Neural cell (in vitro differentiated cells): ENCODE measurements around the gene CLIC1.

ENCODE experiments used
- EZH2 ChIP-seq: fragments of 200-600, 300-800 bp; shearing (Covaris generic), sonication (generic); IDR thresholded peaks from 2 replicates; pipeline ENCODE4 v1.6.1; 2014; ENCODE audit warnings: antibody characterized with exemption, low read length, borderline replicate concordance, mild to moderate bottlenecking; ENCODE audit not compliant: insufficient read depth, poor library complexity, severe bottlenecking
- TF ChIP-seq, protein P1 (sequence below): fragments of 450-650 bp; IDR thresholded peaks from 2 replicates; pipeline ENCODE4 v1.5.1; 2014; ENCODE audit warnings: antibody characterized with exemption, mild to moderate bottlenecking, moderate library complexity; ENCODE audit not compliant: poor library complexity, severe bottlenecking

DNA sequence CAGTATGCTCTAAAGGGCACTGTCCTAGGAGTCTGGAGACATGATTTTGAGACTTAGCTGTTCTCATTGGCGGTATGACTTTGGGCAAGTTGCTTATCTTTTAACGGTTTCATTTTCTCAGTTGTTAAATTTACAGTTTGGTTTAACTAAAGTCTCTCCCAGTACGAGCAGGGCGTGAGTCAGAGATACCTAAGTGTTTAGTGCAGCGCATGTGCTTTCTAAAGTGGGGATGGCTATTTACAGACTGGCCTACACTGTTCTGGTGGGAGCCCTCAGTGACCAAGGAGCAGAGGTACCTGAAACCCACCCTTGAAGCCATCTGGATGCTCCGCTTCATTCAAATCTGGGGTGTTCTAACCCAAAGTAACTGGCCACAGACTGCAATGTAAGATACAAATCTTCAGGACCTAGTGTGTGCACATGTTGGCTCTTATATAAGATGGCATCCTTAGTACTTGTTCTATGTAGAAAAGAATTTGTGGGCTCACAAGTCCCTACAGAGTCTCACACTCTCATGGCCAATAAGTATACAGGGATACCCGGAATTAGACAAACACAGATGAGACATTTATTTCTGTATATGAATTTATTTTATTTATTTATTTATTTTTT lies 14.2 kb upstream of the CLIC1 start:
- TF ChIP-seq, protein P1, sequence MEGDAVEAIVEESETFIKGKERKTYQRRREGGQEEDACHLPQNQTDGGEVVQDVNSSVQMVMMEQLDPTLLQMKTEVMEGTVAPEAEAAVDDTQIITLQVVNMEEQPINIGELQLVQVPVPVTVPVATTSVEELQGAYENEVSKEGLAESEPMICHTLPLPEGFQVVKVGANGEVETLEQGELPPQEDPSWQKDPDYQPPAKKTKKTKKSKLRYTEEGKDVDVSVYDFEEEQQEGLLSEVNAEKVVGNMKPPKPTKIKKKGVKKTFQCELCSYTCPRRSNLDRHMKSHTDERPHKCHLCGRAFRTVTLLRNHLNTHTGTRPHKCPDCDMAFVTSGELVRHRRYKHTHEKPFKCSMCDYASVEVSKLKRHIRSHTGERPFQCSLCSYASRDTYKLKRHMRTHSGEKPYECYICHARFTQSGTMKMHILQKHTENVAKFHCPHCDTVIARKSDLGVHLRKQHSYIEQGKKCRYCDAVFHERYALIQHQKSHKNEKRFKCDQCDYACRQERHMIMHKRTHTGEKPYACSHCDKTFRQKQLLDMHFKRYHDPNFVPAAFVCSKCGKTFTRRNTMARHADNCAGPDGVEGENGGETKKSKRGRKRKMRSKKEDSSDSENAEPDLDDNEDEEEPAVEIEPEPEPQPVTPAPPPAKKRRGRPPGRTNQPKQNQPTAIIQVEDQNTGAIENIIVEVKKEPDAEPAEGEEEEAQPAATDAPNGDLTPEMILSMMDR = no peak
- TF ChIP-seq EZH2 = no peak
